IMR-90 (cell line): Measurements from ENCODE around the gene PBXIP1.

ENCODE experiments used
- BHLHE40 ChIP-seq: fragments of 150-350 bp; IDR thresholded peaks from 2 replicates; pipeline ENCODE4 v1.6.1; 2016; ENCODE audit warnings: mild to moderate bottlenecking, low read depth, low read length
- CEBPB ChIP-seq: IDR thresholded peaks from 2 replicates; pipeline ENCODE4 v1.6.1; 2012; ENCODE audit warnings: low read depth, low read length, improper control_type of control experiment
- CHD1 ChIP-seq: IDR thresholded peaks from 2 replicates; pipeline ENCODE4 v1.6.1; 2012; ENCODE audit warnings: low read depth, low read length, improper control_type of control experiment
- CTCF ChIP-seq: conservative IDR thresholded peaks from 2 replicates; pipeline ENCODE4 v1.5.1; 2012; ENCODE audit warnings: mild to moderate bottlenecking, low read depth, low read length, improper control_type of control experiment
- FOS ChIP-seq: fragments of 150-350 bp; IDR thresholded peaks from 2 replicates; pipeline ENCODE4 v1.6.1; 2016; ENCODE audit warnings: low read depth, low read length
- MAFK ChIP-seq: IDR thresholded peaks from 2 replicates; pipeline ENCODE4 v1.6.1; 2012; ENCODE audit warnings: low read depth, low read length, improper control_type of control experiment
- MAZ ChIP-seq: IDR thresholded peaks from 2 replicates; pipeline ENCODE4 v1.6.1; 2012; ENCODE audit warnings: low read depth, mild to moderate bottlenecking, low read length, improper control_type of control experiment, moderate library complexity, borderline replicate concordance
- MXI1 ChIP-seq: IDR thresholded peaks from 2 replicates; pipeline ENCODE4 v1.6.1; 2012; ENCODE audit warnings: low read depth, mild to moderate bottlenecking, low read length, moderate library complexity, borderline replicate concordance
- POLR2A ChIP-seq: IDR thresholded peaks from 2 replicates; pipeline ENCODE4 v1.6.1; 2012; ENCODE audit warnings: mild to moderate bottlenecking, low read depth, low read length
- RAD21 ChIP-seq: IDR thresholded peaks from 2 replicates; pipeline ENCODE4 v1.6.1; 2012; ENCODE audit warnings: low read length, improper control_type of control experiment
- RCOR1 ChIP-seq: IDR thresholded peaks from 2 replicates; pipeline ENCODE4 v1.6.1; 2012; ENCODE audit warnings: mild to moderate bottlenecking, low read length, improper control_type of control experiment; ENCODE audit not compliant: insufficient replicate concordance
- RFX5 ChIP-seq: IDR thresholded peaks from 2 replicates; pipeline ENCODE4 v1.8.0; 2012; ENCODE audit warnings: low read depth, mild to moderate bottlenecking, low read length, moderate library complexity
- SMC3 ChIP-seq: fragments of 150-350 bp; IDR thresholded peaks from 2 replicates; pipeline ENCODE4 v1.6.1; 2016; ENCODE audit warnings: low read depth, mild to moderate bottlenecking, antibody characterized with exemption, low read length, moderate library complexity
- TF ChIP-seq, protein P1 (sequence below): fragments of 150-350 bp; IDR thresholded peaks from 2 replicates; pipeline ENCODE4 v1.6.1; 2017; ENCODE audit warnings: mild to moderate bottlenecking, antibody characterized with exemption, low read length, low read depth

GRCh38 chr1:154937085-154937987 lies 18.6 kb downstream of the PBXIP1 start:
- no peak for TF ChIP-seq MAFK
- TF ChIP-seq SMC3, result no peak
- no peak for TF ChIP-seq MXI1
- TF ChIP-seq POLR2A, result peak; percentile 66; the same call in 1 of the 2 replicates
- TF ChIP-seq RCOR1, result no peak
- peak; percentile 13; the same call in 1 of the 2 replicates for TF ChIP-seq CTCF
- TF ChIP-seq CHD1, result peak; percentile 98; the same call in 1 of the 2 replicates
- peak; percentile 37; the same call in 1 of the 2 replicates for TF ChIP-seq RFX5
- no peak for TF ChIP-seq RAD21
- TF ChIP-seq, protein P1, sequence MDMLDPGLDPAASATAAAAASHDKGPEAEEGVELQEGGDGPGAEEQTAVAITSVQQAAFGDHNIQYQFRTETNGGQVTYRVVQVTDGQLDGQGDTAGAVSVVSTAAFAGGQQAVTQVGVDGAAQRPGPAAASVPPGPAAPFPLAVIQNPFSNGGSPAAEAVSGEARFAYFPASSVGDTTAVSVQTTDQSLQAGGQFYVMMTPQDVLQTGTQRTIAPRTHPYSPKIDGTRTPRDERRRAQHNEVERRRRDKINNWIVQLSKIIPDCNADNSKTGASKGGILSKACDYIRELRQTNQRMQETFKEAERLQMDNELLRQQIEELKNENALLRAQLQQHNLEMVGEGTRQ, result peak; percentile 24; the same call in 1 of the 2 replicates
- peak; percentile 82 for TF ChIP-seq MAZ
- TF ChIP-seq CEBPB, result 0 out of 2 replicates have a peak, but pooled peaks have one; percentile 4
- TF ChIP-seq FOS, result 0 out of 2 replicates have a peak, but pooled peaks have one; percentile 43
- peak; percentile 97 for TF ChIP-seq BHLHE40
